Measurements from ENCODE around the gene CHAF1B.

The CHAF1B gene

DNA sequence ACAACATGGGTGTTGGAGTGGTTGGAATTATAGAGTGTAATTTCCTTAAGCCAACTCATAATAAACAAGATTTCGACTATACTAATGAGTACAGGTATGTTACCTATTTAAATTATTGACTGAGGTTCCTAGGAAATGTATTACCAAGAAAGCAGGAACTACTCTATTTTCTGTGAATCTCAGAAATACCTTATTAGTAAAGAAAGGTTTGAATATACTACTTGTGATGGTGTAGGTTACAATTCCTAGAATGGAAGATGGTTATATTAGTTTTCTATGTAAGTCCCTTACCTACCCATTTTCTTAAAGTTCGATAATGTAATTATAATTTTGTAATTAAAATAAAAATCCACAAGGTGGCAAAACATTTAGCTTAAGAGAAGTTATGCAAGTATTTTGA, 35.9 kb upstream of the CHAF1B start:
- TF ChIP-seq, protein P1, sequence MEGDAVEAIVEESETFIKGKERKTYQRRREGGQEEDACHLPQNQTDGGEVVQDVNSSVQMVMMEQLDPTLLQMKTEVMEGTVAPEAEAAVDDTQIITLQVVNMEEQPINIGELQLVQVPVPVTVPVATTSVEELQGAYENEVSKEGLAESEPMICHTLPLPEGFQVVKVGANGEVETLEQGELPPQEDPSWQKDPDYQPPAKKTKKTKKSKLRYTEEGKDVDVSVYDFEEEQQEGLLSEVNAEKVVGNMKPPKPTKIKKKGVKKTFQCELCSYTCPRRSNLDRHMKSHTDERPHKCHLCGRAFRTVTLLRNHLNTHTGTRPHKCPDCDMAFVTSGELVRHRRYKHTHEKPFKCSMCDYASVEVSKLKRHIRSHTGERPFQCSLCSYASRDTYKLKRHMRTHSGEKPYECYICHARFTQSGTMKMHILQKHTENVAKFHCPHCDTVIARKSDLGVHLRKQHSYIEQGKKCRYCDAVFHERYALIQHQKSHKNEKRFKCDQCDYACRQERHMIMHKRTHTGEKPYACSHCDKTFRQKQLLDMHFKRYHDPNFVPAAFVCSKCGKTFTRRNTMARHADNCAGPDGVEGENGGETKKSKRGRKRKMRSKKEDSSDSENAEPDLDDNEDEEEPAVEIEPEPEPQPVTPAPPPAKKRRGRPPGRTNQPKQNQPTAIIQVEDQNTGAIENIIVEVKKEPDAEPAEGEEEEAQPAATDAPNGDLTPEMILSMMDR (IDR thresholded peaks at IDR 0.05; ENCODE audit: borderline replicate concordance, control extremely low read depth, extremely low read depth, insufficient read depth, missing control alignments), result no peak
- no peak for DNase-seq (ENCODE audit: low spot score)
- in situ Hi-C loops (cut with MboI; ENCODE audit: low sequenced_read_pairs, unreplicated experiment), result no loop called here

DNA sequence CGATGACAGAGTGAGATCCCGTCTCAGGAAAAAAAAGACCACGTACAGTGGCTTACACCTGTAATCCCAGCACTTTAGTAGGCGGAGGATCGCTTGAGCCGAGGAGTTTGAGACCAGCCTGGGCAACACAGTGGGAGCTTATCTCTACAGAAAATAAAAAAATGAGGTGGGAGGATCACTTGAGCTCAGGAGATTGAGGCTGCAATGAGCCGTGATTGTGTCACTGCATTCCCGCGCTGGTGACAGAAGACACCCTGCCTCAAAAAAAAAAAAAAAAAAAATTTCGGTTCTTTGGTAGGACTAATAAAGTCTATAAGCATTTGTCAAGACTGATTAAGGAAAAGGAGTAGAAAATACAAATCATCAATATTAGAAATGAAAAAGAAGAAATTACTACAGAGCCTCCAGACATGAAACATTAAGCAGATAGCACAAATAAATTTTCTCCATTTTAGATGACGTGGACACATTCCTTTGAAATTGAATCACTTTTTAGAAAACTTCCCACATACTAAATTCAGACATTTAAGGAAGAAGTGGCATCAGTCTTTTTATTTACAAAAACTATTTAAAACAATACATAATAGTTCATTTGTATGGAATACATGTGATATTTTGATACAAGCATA, 34.8 kb upstream of the CHAF1B start:
- DNase-seq (ENCODE audit: low spot score), result no peak
- in situ Hi-C loops (cut with MboI; ENCODE audit: low sequenced_read_pairs, unreplicated experiment), result no loop called here
- TF ChIP-seq, protein P1 (IDR thresholded peaks at IDR 0.05; ENCODE audit: borderline replicate concordance, control extremely low read depth, extremely low read depth, insufficient read depth, missing control alignments), result no peak

DNA sequence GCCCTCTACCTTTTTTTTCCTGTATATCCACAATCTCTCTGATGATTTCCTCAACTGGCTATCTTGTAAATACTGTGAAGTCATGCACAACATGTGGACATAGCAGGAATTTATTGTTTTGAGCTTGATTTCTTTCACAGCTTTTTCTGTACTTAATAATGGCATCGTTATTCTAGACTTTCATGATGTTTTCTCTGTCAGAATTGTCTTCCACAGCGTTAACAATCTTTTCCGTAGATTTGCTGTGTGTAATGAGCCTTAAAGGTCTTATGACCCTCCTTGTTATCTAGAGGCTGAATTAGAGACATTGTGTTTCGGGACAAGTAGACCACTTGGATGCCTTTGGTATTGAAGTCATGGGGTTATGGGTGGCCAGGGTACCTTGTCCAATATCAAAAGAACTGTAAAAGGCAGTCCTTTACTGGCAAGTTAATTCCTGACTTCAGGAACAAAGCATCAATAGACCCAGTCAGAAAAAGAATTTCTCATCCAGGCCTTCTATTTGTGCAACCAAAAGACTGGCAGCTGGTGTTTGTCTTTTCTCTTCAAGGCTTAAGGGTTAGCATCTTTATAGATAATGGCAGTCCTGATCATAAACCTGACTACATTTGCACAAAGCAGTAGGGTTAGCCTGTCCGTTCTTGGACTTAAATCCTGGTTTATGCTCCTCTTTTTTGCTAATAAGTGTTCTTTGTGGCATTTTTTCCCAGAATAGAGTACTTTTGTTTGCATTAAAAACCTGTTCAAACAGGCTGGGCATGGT, 30.1 kb upstream of the CHAF1B start:
- no peak for DNase-seq (ENCODE audit: low spot score)
- TF ChIP-seq, protein P1 (IDR thresholded peaks at IDR 0.05; ENCODE audit: borderline replicate concordance, control extremely low read depth, extremely low read depth, insufficient read depth, missing control alignments), result no peak
- in situ Hi-C loops (cut with MboI; ENCODE audit: low sequenced_read_pairs, unreplicated experiment), result no loop called here

DNA sequence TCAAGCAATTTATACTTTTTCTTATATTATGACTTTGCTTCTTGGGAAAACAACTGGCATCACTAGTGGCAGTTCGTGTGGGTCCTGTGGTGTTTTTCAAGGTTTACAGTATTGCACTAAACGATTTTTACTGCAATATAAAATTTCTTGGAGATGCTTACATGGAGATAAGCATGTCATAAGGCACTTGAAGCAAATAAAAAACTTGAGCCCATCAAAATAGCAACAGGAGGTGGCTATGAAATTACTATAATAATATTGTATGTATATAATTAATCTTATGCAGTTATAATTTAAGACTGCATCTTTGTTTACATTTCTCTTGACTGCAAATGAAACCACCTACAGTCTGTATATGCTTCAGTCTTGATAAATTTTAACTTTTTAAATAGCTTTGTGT, 29.3 kb upstream of the CHAF1B start:
- in situ Hi-C loops (cut with MboI; ENCODE audit: low sequenced_read_pairs, unreplicated experiment), result no loop called here
- no peak for DNase-seq (ENCODE audit: low spot score)
- TF ChIP-seq, protein P1 (IDR thresholded peaks at IDR 0.05; ENCODE audit: borderline replicate concordance, control extremely low read depth, extremely low read depth, insufficient read depth, missing control alignments), result no peak

DNA sequence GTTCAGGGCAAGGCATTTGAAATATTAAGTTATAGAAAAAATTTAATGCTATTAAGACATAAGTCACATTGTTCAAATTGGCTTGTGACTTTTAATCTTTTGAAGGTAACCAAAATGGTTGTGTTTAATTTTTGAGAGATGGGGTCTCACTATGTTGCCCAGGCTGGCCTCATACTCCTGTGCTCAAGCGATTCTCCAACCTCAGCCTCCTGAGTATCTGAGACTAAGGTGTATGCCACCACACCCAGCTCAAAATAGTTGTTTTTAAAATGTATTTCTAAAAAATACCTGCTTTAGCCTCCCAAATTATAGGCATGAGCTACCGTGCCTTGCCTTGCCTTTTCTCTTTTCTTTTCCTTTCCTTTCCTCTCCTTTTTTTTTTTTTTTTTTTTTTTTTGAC, 26.0 kb upstream of the CHAF1B start:
- in situ Hi-C loops (cut with MboI; ENCODE audit: low sequenced_read_pairs, unreplicated experiment), result no loop called here
- no peak for DNase-seq (ENCODE audit: low spot score)
- TF ChIP-seq, protein P1 (IDR thresholded peaks at IDR 0.05; ENCODE audit: borderline replicate concordance, control extremely low read depth, extremely low read depth, insufficient read depth, missing control alignments), result no peak

DNA sequence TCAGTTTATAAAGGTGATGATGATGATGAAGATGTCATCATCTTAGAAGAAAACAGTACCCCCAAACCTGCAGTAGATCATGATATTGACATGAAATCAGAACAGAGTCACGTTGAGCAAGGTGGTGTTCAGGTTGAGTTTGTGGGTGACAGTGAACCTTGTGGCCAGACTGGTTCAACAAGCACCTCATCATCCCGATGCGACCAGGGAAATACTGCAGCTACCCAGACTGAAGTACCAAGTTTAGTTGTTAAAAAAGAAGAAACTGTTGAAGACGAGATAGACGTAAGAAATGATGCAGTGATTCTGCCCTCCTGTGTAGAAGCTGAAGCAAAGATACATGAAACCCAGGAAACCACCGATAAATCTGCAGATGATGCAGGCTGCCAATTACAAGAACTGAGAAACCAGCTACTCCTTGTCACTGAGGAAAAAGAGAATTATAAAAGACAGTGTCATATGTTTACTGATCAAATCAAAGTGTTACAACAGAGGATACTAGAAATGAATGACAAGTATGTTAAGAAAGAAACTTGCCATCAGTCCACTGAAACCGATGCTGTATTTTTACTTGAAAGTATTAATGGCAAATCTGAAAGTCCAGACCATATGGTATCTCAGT, 16.0 kb upstream of the CHAF1B start:
- DNase-seq (ENCODE audit: low spot score), result peak; percentile 29
- in situ Hi-C loops (cut with MboI; ENCODE audit: low sequenced_read_pairs, unreplicated experiment), result no loop called here
- TF ChIP-seq, protein P1 (IDR thresholded peaks at IDR 0.05; ENCODE audit: borderline replicate concordance, control extremely low read depth, extremely low read depth, insufficient read depth, missing control alignments), result no peak
